Breast epithelium (tissue), 4 donors: Measurements from ENCODE around the gene FAXDC2. TPM values are rescaled to one million over a fixed set of nuclear protein-coding genes. Genes with fewer than 3 reads are reported as not detected.

ENCODE experiments used
- DNase-seq, 2 donors: peaks; one replicate each; pipeline ENCODE4 v3.0.0-alpha.2; 2019; ENCODE audit warnings: low spot score in 2 of 2
- H3K27ac ChIP-seq, 2 donors: fragments of 200-600 bp; sonication (generic) in 1 of 2; one replicate each; pipeline ENCODE4 v1.5.1; 2016 to 2019; ENCODE audit warnings: mild to moderate bottlenecking in 1 of 2
- H3K27me3 ChIP-seq, 2 donors: fragments of 200-600 bp; sonication (generic) in 1 of 2; one replicate each; pipeline versions ENCODE4 v1.5.1 to v1.6.0; 2017 to 2019; ENCODE audit warnings: control low read depth in 1 of 2, mild to moderate bottlenecking in 1 of 2
- H3K36me3 ChIP-seq: fragments of 200-600 bp; one replicate; pipeline ENCODE4 v1.5.1; 2019
- H3K4me1 ChIP-seq, 2 donors: fragments of 200-600 bp; sonication (generic); one replicate each; pipeline ENCODE4 v1.5.1; 2016 to 2019; ENCODE audit warnings: control low read depth in 1 of 2
- H3K4me3 ChIP-seq, 3 donors: fragments of 200-600 bp; sonication (generic); 1 replicate in 2 of 3; 2 replicates in 1 of 3; pipeline ENCODE4 v1.5.1; 2016 to 2019; ENCODE audit warnings: mild to moderate bottlenecking in 3 of 3, moderate library complexity in 2 of 3
- H3K9me3 ChIP-seq, 2 donors: fragments of 200-600 bp; sonication (generic) in 1 of 2; one replicate each; pipeline ENCODE4 v1.5.1; 2016 to 2019; ENCODE audit warnings: control low read depth in 1 of 2
- POLR2A ChIP-seq: fragments of 450-650 bp; IDR thresholded peaks from one replicate; pipeline ENCODE4 v1.6.1; 2016; ENCODE audit warnings: antibody characterized with exemption, mild to moderate bottlenecking, moderate library complexity
- POLR2AphosphoS5 ChIP-seq, 3 donors: sonication (generic); formaldehyde crosslinking; IDR thresholded peaks; one replicate each; pipeline ENCODE4 v1.6.1; 2017; ENCODE audit warnings: antibody characterized with exemption in 3 of 3
- intact Hi-C: fragments of 100-400 bp; cut with DNase I; formaldehyde crosslinking; loops from one replicate; pipeline ENCODE4 v1.15.1; 2023; ENCODE audit warnings: low total_unique reads
- total RNA-seq, 3 donors: library from RNA; depleted of rRNA; stranded (reverse); fragments of >200 nt; gene quantifications; one replicate each; pipeline ENCODE4 v1.1.0, GENCODE V29; 2016
- TF ChIP-seq, protein P1 (sequence below), 3 donors: fragments of 450-650 bp; IDR thresholded peaks; one replicate each; pipeline ENCODE4 v1.5.1; 2016 to 2017; ENCODE audit warnings: antibody characterized with exemption in 3 of 3, mild to moderate bottlenecking in 3 of 3, moderate library complexity in 3 of 3

FAXDC2 gene
- total RNA-seq, 3 donors from 2014 or later, result 43.9 to 117 (median 52.5) TPM

DNA sequence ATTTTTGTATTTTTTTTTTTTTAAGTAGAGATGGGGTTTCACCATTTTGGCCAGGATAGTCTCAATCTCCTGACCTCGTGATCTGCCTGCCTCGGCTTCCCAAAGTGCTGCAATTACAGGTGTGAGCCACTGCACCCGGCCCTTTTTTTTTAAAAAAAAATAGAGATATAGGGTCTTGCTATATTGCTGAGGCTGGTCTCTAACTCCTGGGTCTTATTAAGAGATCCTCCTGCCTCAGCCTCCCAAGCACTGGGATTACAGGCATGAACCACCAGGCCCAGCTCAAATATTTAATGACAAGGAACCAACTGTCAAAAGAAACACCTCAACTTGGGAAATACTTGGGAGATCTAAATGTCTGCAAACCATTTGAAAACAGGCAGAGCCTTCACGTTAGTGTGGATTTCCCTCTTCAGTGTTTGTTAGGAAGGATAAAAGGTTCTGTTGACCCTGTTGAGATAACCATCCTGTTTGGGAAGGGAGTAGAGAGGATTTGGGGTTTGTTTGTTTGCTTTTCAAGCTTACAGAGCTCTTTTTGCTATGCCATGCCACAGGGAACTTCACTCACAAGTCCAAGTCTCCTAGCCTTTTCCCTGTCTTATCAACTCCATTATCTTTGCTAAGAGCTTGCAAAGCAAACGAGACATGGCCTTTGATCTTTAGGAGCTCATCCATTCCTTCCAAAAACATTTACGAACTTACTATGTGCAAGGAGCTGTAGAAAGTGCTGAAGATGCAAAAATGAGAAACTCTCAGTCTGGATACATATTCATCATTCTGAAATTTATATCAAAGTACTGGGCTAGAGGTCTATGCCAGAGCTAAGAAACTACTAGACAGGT is 7.5 kb downstream of the FAXDC2 start:
- Histone ChIP-seq H3K27me3 (no peaks in the 10 kb centered on the region), H3K4me1 (peaks cover 0 to under 1% of the 10 kb centered on the region in 2 donors), H3K9me3 (no peaks in the 10 kb centered on the region), H3K4me3 (no peak overlapping the region), H3K36me3 (no peaks in the 10 kb centered on the region), H3K27ac (no peak overlapping the region)
- intact Hi-C loops, result no loop called here
- no peak for DNase-seq
- TF ChIP-seq POLR2AphosphoS5 (IDR thresholded peaks at IDR 0.05) (no peak), POLR2A (no peak)
- TF ChIP-seq, protein P1, sequence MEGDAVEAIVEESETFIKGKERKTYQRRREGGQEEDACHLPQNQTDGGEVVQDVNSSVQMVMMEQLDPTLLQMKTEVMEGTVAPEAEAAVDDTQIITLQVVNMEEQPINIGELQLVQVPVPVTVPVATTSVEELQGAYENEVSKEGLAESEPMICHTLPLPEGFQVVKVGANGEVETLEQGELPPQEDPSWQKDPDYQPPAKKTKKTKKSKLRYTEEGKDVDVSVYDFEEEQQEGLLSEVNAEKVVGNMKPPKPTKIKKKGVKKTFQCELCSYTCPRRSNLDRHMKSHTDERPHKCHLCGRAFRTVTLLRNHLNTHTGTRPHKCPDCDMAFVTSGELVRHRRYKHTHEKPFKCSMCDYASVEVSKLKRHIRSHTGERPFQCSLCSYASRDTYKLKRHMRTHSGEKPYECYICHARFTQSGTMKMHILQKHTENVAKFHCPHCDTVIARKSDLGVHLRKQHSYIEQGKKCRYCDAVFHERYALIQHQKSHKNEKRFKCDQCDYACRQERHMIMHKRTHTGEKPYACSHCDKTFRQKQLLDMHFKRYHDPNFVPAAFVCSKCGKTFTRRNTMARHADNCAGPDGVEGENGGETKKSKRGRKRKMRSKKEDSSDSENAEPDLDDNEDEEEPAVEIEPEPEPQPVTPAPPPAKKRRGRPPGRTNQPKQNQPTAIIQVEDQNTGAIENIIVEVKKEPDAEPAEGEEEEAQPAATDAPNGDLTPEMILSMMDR (IDR thresholded peaks at IDR 0.05), result no peak

DNA sequence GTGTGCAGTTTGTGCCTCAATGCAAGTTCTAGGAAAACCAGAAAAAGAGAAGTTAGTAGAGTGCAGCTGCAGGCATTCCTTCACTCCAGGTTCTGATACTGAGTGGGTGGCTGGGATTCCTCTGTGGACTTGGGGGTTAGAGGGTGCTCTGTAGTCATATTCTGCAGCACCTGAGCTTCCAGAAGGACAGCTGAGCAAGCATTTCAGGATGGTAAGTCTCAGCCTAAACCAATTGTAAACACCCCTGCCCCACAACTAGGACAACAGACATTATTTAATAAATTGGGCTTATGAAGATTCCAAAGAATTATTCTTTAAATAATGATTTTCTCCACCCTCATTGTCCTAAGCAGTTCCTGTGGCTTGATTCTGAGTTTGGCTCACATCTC is 9.1 kb downstream of the FAXDC2 start:
- intact Hi-C loops, result no loop called here
- Histone ChIP-seq H3K27ac (peak overlapping the region in 1 of 2 donors; percentile 30), H3K4me1 (no peaks in the 10 kb centered on the region), H3K36me3 (no peaks in the 10 kb centered on the region), H3K27me3 (no peaks in the 10 kb centered on the region), H3K4me3 (no peak overlapping the region), H3K9me3 (no peaks in the 10 kb centered on the region)
- no peak for DNase-seq
- TF ChIP-seq POLR2AphosphoS5 (IDR thresholded peaks at IDR 0.05) (no peak), POLR2A (no peak)
- TF ChIP-seq, protein P1 (IDR thresholded peaks at IDR 0.05), result no peak

GRCh38 chr5:154840435-154841272 is 9.7 kb downstream of the FAXDC2 start:
- Histone ChIP-seq H3K36me3 (no peaks in the 10 kb centered on the region), H3K4me3 (no peak overlapping the region), H3K4me1 (no peaks in the 10 kb centered on the region), H3K27me3 (no peaks in the 10 kb centered on the region), H3K9me3 (no peaks in the 10 kb centered on the region), H3K27ac (peak overlapping the region in 1 of 2 donors; percentile 30)
- intact Hi-C loops, result no loop called here
- DNase-seq, result no peak
- TF ChIP-seq POLR2A (no peak), POLR2AphosphoS5 (IDR thresholded peaks at IDR 0.05) (no peak)
- TF ChIP-seq, protein P1 (IDR thresholded peaks at IDR 0.05), result no peak

DNA sequence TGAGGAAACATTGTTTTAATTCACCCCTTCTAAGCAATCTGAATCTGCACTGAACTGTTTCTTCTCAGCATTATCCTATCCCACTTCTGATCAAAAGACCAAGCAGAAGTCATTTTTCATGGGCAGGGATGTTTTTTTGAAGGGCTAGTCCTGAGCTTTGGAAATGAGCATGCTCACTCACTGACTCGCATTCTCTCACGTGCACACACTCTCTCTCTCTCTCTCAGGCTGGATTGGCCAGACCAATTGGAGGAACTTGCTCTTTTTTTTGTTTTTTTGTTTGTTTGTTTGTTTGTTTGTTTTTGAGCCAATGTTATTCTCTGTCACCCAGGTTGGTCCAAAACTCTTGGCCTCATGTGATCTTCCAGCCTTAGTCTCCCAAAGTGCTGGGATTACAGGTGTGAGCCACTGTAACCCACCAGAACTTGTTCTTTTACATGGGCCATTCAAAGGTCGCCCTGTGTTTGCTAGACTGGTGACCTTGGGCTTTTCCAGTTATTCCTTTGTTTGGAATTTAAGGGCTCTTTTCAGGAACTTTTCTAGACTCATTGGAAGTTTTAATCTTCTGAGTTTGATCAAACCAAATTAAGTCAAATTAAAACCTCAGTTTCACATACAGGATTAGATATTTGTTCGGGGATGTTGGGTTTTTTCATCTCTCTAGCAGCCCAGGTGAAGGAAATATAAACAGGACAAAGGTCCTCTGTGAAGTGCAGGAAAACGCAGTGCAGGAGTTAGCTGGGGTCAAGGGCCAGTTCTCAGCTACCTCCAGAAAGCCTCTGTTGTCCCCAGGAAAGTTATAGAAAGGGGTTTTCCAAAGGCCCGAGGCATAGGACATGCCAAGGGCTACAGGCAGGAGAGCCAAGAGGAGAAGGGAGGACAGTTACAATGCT is 13.1 kb downstream of the FAXDC2 start:
- H3K27me3 ChIP-seq, result no peaks in the 10 kb centered on the region
- TF ChIP-seq, protein P1 (IDR thresholded peaks at IDR 0.05), result no peak
- TF ChIP-seq POLR2A (no peak), POLR2AphosphoS5 (IDR thresholded peaks at IDR 0.05) (no peak)
- H3K4me3 ChIP-seq, result no peak overlapping the region
- H3K27ac ChIP-seq, result no peak overlapping the region
- DNase-seq, result no peak
- no peaks in the 10 kb centered on the region for H3K9me3 ChIP-seq
- intact Hi-C loops, result no loop called here
- H3K36me3 ChIP-seq, result no peaks in the 10 kb centered on the region
- no peaks in the 10 kb centered on the region for H3K4me1 ChIP-seq
